GM12878 (cell line): ENCODE data around the gene MRPS23. TPM values are rescaled to one million over a fixed set of nuclear protein-coding genes. Genes with fewer than 3 reads are reported as not detected.

Source experiments
- ATAC-seq: fragments of 200-7000 bp; cut with Tn5 transposase; 3 replicates; pipeline ENCODE4 v1.9.1; 2020; ENCODE audit warnings: mild to moderate bottlenecking, moderate library complexity
- BruUV-seq: library from RNA; stranded (reverse); fragments of 400-500 nt; replicated peaks from 2 replicates; lab custom pipeline; 2021; lab: Mats Ljungman, UMichigan
- CTCF ChIA-PET: fragments of 300-600 bp; sonication (Branson Sonifier 250); formaldehyde crosslinking; extraction: SDS; loops from one replicate; lab custom pipeline; 2021; ENCODE audit warnings: inconsistent platforms; lab: Yijun Ruan, JAX
- POLR2A ChIA-PET: fragments of 350-600 bp; formaldehyde crosslinking; extraction: SDS; loops from one replicate; lab custom pipeline; 2021; ENCODE audit warnings: inconsistent platforms; lab: Charles Lee
- RAD21 ChIA-PET: fragments of 300-600 bp; sonication (Branson Sonifier 250); formaldehyde crosslinking; loops from one replicate; lab custom pipeline; 2023; ENCODE audit warnings: antibody characterized with exemption; ENCODE audit not compliant: unreplicated experiment; lab: Charles Lee
- SMC1A ChIA-PET: fragments of 300-600 bp; sonication (Branson Sonifier 250); formaldehyde crosslinking; loops from one replicate; lab custom pipeline; 2023; ENCODE audit not compliant: unreplicated experiment, uncharacterized antibody; lab: Charles Lee
- DNase-seq: peaks from one replicate; pipeline ENCODE4 v3.0.0-alpha.2; 2011; ENCODE audit warnings: low read depth, low spot score
- FAIRE-seq: peaks from 3 replicates; lab custom pipeline; 2011; peaks lifted over from hg19 to GRCh38; lab: Jason Lieb, UNC
- H2AFZ ChIP-seq: 2 replicates; pipeline ENCODE4 v1.6.0; 2011; ENCODE audit warnings: low read depth, low read length, control low read depth; ENCODE audit not compliant: control insufficient read depth
- H3K27ac ChIP-seq: 2 replicates; pipeline ENCODE4 v1.5.1; 2011; ENCODE audit warnings: control low read depth; ENCODE audit not compliant: control insufficient read depth, insufficient read depth
- H3K27me3 ChIP-seq, 2 experiments: replicated peaks in 1 of 2; 2 replicates each; pipeline versions ENCODE4 v1.6.0 to v1.6.1; 2011; ENCODE audit warnings: low read length in 1 of 2; ENCODE audit not compliant: control insufficient read depth in 2 of 2, insufficient read depth in 2 of 2
- H3K36me3 ChIP-seq, 2 experiments: 2 replicates each; pipeline ENCODE4 v1.5.1; 2011; ENCODE audit warnings: low read length in 1 of 2; ENCODE audit not compliant: control insufficient read depth in 2 of 2, insufficient read depth in 2 of 2
- H3K4me1 ChIP-seq: 2 replicates; pipeline ENCODE4 v1.6.1; 2011; ENCODE audit warnings: mild to moderate bottlenecking, low read length, moderate library complexity, mixed read lengths; ENCODE audit not compliant: control insufficient read depth, insufficient read depth
- H3K4me2 ChIP-seq: 2 replicates; pipeline ENCODE4 v1.6.0; 2011; ENCODE audit warnings: control low read depth; ENCODE audit not compliant: control insufficient read depth, insufficient read depth
- H3K4me3 ChIP-seq: fragments of 200-600 bp; sonication (generic); 2 replicates; pipeline ENCODE4 v1.5.1; 2016
- H3K79me2 ChIP-seq: 2 replicates; pipeline ENCODE4 v1.6.0; 2011; ENCODE audit warnings: low read length; ENCODE audit not compliant: control insufficient read depth, insufficient read depth
- H3K9ac ChIP-seq: 2 replicates; pipeline ENCODE4 v1.8.0; 2011; ENCODE audit warnings: low read length, control low read depth, mixed read lengths; ENCODE audit not compliant: control insufficient read depth, insufficient read depth
- H3K9me3 ChIP-seq: replicated peaks from 3 replicates; pipeline ENCODE4 v1.5.1; 2011; ENCODE audit warnings: mild to moderate bottlenecking, low read length; ENCODE audit not compliant: control insufficient read depth, insufficient read depth
- H4K20me1 ChIP-seq: 2 replicates; pipeline ENCODE4 v1.6.0; 2011; ENCODE audit not compliant: control insufficient read depth, insufficient read depth
- BRCA1 ChIP-seq: IDR thresholded peaks from 2 replicates; pipeline ENCODE4 v1.6.1; 2011; ENCODE audit warnings: low read depth, low read length, improper control_type of control experiment
- EP300 ChIP-seq, 2 experiments: fragments of 150-350 bp in 1 of 2; IDR thresholded peaks; 2 replicates each; pipeline ENCODE4 v1.6.1; 2011 to 2012; ENCODE audit warnings: low read depth in 2 of 2, low read length in 2 of 2, borderline replicate concordance in 1 of 2, improper control_type of control experiment in 1 of 2, inconsistent platforms in 1 of 2; ENCODE audit not compliant: control insufficient read depth in 1 of 2
- HDAC6 ChIP-seq: fragments of 200-600 bp; sonication (generic); IDR thresholded peaks from one replicate; pipeline ENCODE4 v1.8.0; 2017; ENCODE audit warnings: antibody characterized with exemption; ENCODE audit not compliant: unreplicated experiment
- JUND ChIP-seq: IDR thresholded peaks from 2 replicates; pipeline ENCODE4 v1.6.1; 2012; ENCODE audit warnings: low read depth, mild to moderate bottlenecking, low read length, improper control_type of control experiment, moderate library complexity
- MEF2B ChIP-seq: fragments of 450-650 bp; IDR thresholded peaks from 2 replicates; pipeline ENCODE4 v1.6.1; 2018; ENCODE audit warnings: mild to moderate bottlenecking, moderate library complexity; ENCODE audit not compliant: partially characterized antibody, poor library complexity, severe bottlenecking
- MTA3 ChIP-seq: IDR thresholded peaks from 2 replicates; pipeline ENCODE4 v1.6.1; 2012; ENCODE audit warnings: low read length, inconsistent platforms, borderline replicate concordance
- POU2F2 ChIP-seq: IDR thresholded peaks from 3 replicates; pipeline ENCODE4 v1.6.1; 2011; ENCODE audit warnings: low read depth, mild to moderate bottlenecking, low read length, borderline replicate concordance
- RCOR1 ChIP-seq: conservative IDR thresholded peaks from 2 replicates; pipeline ENCODE4 v1.6.1; 2012; ENCODE audit warnings: low read depth, low read length, improper control_type of control experiment
- SMAD5 ChIP-seq: IDR thresholded peaks from 2 replicates; pipeline ENCODE4 v1.6.1; 2016; ENCODE audit warnings: antibody characterized with exemption, low read depth
- YBX1 ChIP-seq: fragments of 450-650 bp; IDR thresholded peaks from 2 replicates; pipeline ENCODE4 v1.6.1; 2016; ENCODE audit warnings: antibody characterized with exemption
- ZNF24 ChIP-seq: fragments of 450-650 bp; IDR thresholded peaks from 2 replicates; pipeline ENCODE4 v1.6.1; 2017; ENCODE audit warnings: antibody characterized with exemption, mild to moderate bottlenecking
- WGBS: methylation state at CpG from one replicate; pipeline ENCODE4 v1.1.6; 2016; ENCODE audit warnings: low lambda C conversion rate; ENCODE audit not compliant: insufficient replicate concordance, insufficient coverage; ENCODE audit errors: missing lambda C conversion rate; 5-methylcytosine and 5-hydroxymethylcytosine counted together
- in situ Hi-C: fragments of 300-500 bp; cut with MboI; formaldehyde crosslinking; loops from 9 replicates; pipeline ENCODE4 v1.14.3; 2018; ENCODE audit warnings: mixed read lengths
- intact Hi-C: fragments of 100-400 bp; cut with micrococcal nuclease; formaldehyde crosslinking; loops from one replicate; pipeline ENCODE4 v1.14.2; 2022; ENCODE audit not compliant: unreplicated experiment
- polyA plus RNA-seq, 11 experiments: library from polyadenylated mRNA; depleted of rRNA in 4 of 11; unstranded in 6 of 11; stranded (reverse) in 5 of 11; fragments of >200 nt; fragmentation: Nextera tagmentation in 4 of 11; fragmentation: Illumina TruSeq in 1 of 11; extraction: Ambion mirVana in 4 of 11; extraction: Trizol in 1 of 11; gene quantifications; 1 replicate in 1 of 11; 2 replicates in 10 of 11; pipeline versions ENCODE4 v1.2.1 to v1.2.3, GENCODE V29; 2011 to 2016; ENCODE audit warnings: inconsistent platforms in 2 of 11, missing spikeins in 2 of 11, low read depth in 1 of 11
- total RNA-seq, 4 experiments: library from RNA; depleted of rRNA in 3 of 4; stranded (reverse); fragments of >200 nt in 3 of 4; fragmentation: Illumina TruSeq in 1 of 4; extraction: Trizol in 1 of 4; gene quantifications; 2 replicates each; pipeline versions ENCODE4 v1.2.1 to v1.2.3, GENCODE V29; 2013 to 2021
- TF ChIP-seq, protein P1 (sequence below): fragments of 450-650 bp; IDR thresholded peaks from 2 replicates; pipeline ENCODE4 v1.6.1; 2016; ENCODE audit warnings: mild to moderate bottlenecking, moderate library complexity, borderline replicate concordance

Gene MRPS23
- total and polyA plus RNA-seq, 10 of the 15 experiments (the other 5 are each of a cell fraction or from before 2014, with no cell fraction given) = 65.3 to 237 (median 87.9) TPM

- H4K20me1 ChIP-seq = no peaks in the 10 kb centered on the region
- ChIA-PET RAD21 (interaction anchor here (0.8 to 1.6 kb wide), 2 partner anchors 22 to 110 kb away, joined by 3 read pairs; no protein-coding TSS in a partner anchor), SMC1A (interaction anchor here (0.9 to 2.0 kb wide), 6 partner anchors 13 to 145 kb away, joined by 3 to 10 read pairs (median 5); no protein-coding TSS in a partner anchor), CTCF (interaction anchor here (1.2 to 5.9 kb wide), 4 partner anchors 12 to 119 kb away, joined by 3 to 23 read pairs (median 14); no protein-coding TSS in a partner anchor), POLR2A (no interaction called here)
- H2AFZ ChIP-seq = no peak overlapping the region
- no peak overlapping the region for H3K4me2 ChIP-seq
- H3K36me3 ChIP-seq = no peaks in the 10 kb centered on the region
- no peaks in the 10 kb centered on the region for H3K79me2 ChIP-seq
- in situ Hi-C loops = no loop called here
- 51% methylated on average over 12 of the region's 12 CpGs for WGBS
- no peak overlapping the region for H3K27ac ChIP-seq
- TF ChIP-seq SMAD5 (no peak), MEF2B (no peak), HDAC6 (no peak), POU2F2 (no peak)
- intact Hi-C loops = no loop called here
- no TSS peak for BruUV-seq
- DNase-seq (no peak), FAIRE-seq (no peak), ATAC-seq (no peak)
- H3K9me3 ChIP-seq = no peaks in the 10 kb centered on the region
- H3K27me3 ChIP-seq = peaks cover 0 to 1% of the 10 kb centered on the region in 2 experiments; a peak in 1 of 4 replicates
- H3K4me1 ChIP-seq = peaks cover 3% of the 10 kb centered on the region; the same call in 1 of the 2 replicates
- H3K9ac ChIP-seq = no peak overlapping the region
- H3K4me3 ChIP-seq = no peak overlapping the region
These were observed 29.7 kb upstream of the MRPS23 start for GRCh38 chr17:57879437-57880085.

- ChIA-PET RAD21 (interaction anchor here (0.9 to 1.6 kb wide), 5 partner anchors 9 to 122 kb away, joined by 3 to 6 read pairs (median 3); no protein-coding TSS in a partner anchor), SMC1A (interaction anchor here (0.7 to 2.0 kb wide), 4 partner anchors 18 to 122 kb away, joined by 3 to 6 read pairs (median 4); no protein-coding TSS in a partner anchor), POLR2A (no interaction called here), CTCF (interaction anchor here (0.6 to 5.9 kb wide), 10 partner anchors 9 to 121 kb away, joined by 3 to 23 read pairs (median 4); no protein-coding TSS in a partner anchor)
- no peak overlapping the region for H2AFZ ChIP-seq
- WGBS = 33% methylated on average over 8 of the region's 9 CpGs
- no peaks in the 10 kb centered on the region for H3K9me3 ChIP-seq
- H3K9ac ChIP-seq = no peak overlapping the region
- intact Hi-C loops (no loop called here), in situ Hi-C loops (no loop called here)
- H4K20me1 ChIP-seq = no peaks in the 10 kb centered on the region
- peaks cover 8% of the 10 kb centered on the region for H3K4me1 ChIP-seq
- H3K27ac ChIP-seq = no peak overlapping the region
- peaks cover 0 to 1% of the 10 kb centered on the region in 2 experiments; a peak in 1 of 4 replicates for H3K27me3 ChIP-seq
- H3K79me2 ChIP-seq = no peaks in the 10 kb centered on the region
- H3K4me2 ChIP-seq = no peak overlapping the region
- H3K36me3 ChIP-seq = no peaks in the 10 kb centered on the region
- DNase-seq (no peak), ATAC-seq (no peak), FAIRE-seq (no peak)
- H3K4me3 ChIP-seq = no peak overlapping the region
- BruUV-seq = no TSS peak
- TF ChIP-seq YBX1 (no peak), BRCA1 (no peak), MTA3 (no peak), JUND (no peak), EP300 (IDR thresholded peaks at IDR 0.05; ENCODE audit: borderline replicate concordance in 1 of 2, control insufficient read depth in 1 of 2, low read depth in 2 of 2, low read length in 2 of 2) (no peak), ZNF24 (no peak), RCOR1 (no peak)
- TF ChIP-seq, protein P1, sequence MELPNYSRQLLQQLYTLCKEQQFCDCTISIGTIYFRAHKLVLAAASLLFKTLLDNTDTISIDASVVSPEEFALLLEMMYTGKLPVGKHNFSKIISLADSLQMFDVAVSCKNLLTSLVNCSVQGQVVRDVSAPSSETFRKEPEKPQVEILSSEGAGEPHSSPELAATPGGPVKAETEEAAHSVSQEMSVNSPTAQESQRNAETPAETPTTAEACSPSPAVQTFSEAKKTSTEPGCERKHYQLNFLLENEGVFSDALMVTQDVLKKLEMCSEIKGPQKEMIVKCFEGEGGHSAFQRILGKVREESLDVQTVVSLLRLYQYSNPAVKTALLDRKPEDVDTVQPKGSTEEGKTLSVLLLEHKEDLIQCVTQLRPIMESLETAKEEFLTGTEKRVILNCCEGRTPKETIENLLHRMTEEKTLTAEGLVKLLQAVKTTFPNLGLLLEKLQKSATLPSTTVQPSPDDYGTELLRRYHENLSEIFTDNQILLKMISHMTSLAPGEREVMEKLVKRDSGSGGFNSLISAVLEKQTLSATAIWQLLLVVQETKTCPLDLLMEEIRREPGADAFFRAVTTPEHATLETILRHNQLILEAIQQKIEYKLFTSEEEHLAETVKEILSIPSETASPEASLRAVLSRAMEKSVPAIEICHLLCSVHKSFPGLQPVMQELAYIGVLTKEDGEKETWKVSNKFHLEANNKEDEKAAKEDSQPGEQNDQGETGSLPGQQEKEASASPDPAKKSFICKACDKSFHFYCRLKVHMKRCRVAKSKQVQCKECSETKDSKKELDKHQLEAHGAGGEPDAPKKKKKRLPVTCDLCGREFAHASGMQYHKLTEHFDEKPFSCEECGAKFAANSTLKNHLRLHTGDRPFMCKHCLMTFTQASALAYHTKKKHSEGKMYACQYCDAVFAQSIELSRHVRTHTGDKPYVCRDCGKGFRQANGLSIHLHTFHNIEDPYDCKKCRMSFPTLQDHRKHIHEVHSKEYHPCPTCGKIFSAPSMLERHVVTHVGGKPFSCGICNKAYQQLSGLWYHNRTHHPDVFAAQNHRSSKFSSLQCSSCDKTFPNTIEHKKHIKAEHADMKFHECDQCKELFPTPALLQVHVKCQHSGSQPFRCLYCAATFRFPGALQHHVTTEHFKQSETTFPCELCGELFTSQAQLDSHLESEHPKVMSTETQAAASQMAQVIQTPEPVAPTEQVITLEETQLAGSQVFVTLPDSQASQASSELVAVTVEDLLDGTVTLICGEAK = no peak
These were observed 28.0 kb upstream of the MRPS23 start for GRCh38 chr17:57877803-57878377.
